ENCODE results near the gene CNKSR1. TPM values are rescaled to one million over a fixed set of nuclear protein-coding genes. Genes with fewer than 3 reads are reported as not detected.

The CNKSR1 gene
- total and polyA plus RNA-seq, 2 of the 8 experiments (the other 6 are each of a cell fraction or from before 2014, with no cell fraction given) = 13.9 to 14.5 TPM

GRCh38 chr1:26145041-26145959, 32.0 kb upstream of the CNKSR1 start (continued):
- TF ChIP-seq EGR1 (IDR thresholded peaks at IDR 0.05; ENCODE audit: borderline replicate concordance, low read depth, low read length) (0 out of 2 replicates have a peak, but pooled peaks have one; percentile 29), PHF8 (conservative IDR thresholded peaks at IDR 0.05; ENCODE audit: low read depth, low read length) (no peak), HDAC6 (IDR thresholded peaks at IDR 0.05; ENCODE audit: low read depth, low read length) (no peak), GABPA (IDR thresholded peaks at IDR 0.05; ENCODE audit: borderline replicate concordance, insufficient read depth, low read length) (peak; percentile 29; the same call in 1 of the 2 replicates)
